GM10847 (cell line): ENCODE results near the gene MAST4.

Experiments
- POLR2A ChIP-seq: IDR thresholded peaks from 2 replicates; pipeline ENCODE4 v1.6.1; 2011; ENCODE audit not compliant: insufficient read length; ENCODE audit errors: extremely low read depth

Gene MAST4

GRCh38 chr5:66617991-66618768 is 22.0 kb downstream of the MAST4 start:
- TF ChIP-seq POLR2A = no peak

DNA sequence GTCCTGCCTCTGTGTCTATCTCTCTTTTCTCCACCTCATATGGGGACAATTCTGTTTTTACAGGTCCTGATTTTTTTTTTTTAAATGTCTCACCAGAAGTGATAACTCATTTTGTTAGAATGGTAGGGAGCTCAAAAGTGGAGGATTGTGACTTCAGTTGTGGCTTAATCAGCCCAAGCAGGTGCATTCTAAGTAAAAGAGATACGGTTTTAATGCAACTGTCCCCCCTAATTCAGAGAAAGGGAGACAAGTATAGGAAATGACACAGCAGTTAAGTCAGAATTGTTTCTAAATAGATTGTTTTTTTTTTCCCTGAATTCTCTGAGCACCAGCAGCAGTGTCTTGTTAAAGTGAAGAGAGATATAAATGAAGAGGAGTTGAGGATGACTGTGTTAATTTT is 24.5 kb downstream of the MAST4 start:
- no peak for TF ChIP-seq POLR2A

- TF ChIP-seq POLR2A = no peak
Observed at GRCh38 chr5:66621146-66621545, 25.0 kb downstream of the MAST4 start.

- TF ChIP-seq POLR2A = no peak
Observed at GRCh38 chr5:66621736-66622135, 25.5 kb downstream of the MAST4 start.

- no peak for TF ChIP-seq POLR2A
Observed at GRCh38 chr5:66628561-66628960, 32.4 kb downstream of the MAST4 start.

DNA sequence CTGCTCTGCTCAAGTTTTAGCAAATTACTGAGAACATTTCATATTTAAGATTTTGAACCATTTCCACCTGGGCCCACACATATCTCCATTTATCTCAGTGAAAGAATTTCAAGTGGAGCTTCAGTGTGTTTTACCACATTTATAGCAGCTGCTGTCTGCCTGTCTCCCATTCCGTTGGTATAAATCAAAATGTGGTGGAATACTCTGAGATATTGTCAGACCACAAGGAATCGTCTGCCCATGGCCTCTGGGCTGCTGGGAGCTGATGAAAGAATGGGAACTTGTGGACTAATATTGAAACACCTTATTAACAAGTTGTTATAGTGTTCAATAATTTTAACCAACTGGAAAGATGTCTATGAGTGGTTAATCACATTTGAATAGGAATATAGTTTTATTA is 33.3 kb downstream of the MAST4 start:
- TF ChIP-seq POLR2A = no peak

GRCh38 chr5:66633754-66634153 is 37.6 kb downstream of the MAST4 start:
- no peak for TF ChIP-seq POLR2A

GRCh38 chr5:66634601-66635000 is 38.4 kb downstream of the MAST4 start:
- no peak for TF ChIP-seq POLR2A

GRCh38 chr5:66637994-66638393 is 41.8 kb downstream of the MAST4 start:
- no peak for TF ChIP-seq POLR2A

GRCh38 chr5:66639037-66639436 is 42.8 kb downstream of the MAST4 start:
- no peak for TF ChIP-seq POLR2A

- no peak for TF ChIP-seq POLR2A
Observed at GRCh38 chr5:66642538-66642937, 46.3 kb downstream of the MAST4 start.

DNA sequence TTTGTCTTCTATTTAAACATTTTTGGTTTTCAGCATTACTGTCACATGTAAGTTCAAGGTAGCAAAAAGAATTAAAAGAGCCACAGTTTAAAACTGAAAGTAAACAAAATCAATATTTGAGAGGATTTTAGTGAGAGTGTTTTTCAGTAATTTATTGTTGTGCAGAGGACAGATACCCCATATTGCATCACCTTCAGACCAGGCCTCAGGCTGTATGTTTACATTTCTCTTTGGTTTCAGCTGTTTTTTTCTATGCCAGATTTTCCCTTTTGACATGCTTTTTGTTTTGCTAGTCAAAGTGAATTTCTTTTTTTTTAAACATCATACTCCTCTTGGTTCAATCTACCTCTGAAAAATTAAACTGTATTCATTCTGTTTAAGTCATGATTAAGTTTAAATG is 47.2 kb downstream of the MAST4 start:
- no peak for TF ChIP-seq POLR2A

GRCh38 chr5:66644111-66644510 is 47.9 kb downstream of the MAST4 start:
- no peak for TF ChIP-seq POLR2A

GRCh38 chr5:66645039-66645438 is 48.8 kb downstream of the MAST4 start:
- TF ChIP-seq POLR2A = no peak

GRCh38 chr5:66646570-66646969 is 50.4 kb downstream of the MAST4 start:
- no peak for TF ChIP-seq POLR2A

DNA sequence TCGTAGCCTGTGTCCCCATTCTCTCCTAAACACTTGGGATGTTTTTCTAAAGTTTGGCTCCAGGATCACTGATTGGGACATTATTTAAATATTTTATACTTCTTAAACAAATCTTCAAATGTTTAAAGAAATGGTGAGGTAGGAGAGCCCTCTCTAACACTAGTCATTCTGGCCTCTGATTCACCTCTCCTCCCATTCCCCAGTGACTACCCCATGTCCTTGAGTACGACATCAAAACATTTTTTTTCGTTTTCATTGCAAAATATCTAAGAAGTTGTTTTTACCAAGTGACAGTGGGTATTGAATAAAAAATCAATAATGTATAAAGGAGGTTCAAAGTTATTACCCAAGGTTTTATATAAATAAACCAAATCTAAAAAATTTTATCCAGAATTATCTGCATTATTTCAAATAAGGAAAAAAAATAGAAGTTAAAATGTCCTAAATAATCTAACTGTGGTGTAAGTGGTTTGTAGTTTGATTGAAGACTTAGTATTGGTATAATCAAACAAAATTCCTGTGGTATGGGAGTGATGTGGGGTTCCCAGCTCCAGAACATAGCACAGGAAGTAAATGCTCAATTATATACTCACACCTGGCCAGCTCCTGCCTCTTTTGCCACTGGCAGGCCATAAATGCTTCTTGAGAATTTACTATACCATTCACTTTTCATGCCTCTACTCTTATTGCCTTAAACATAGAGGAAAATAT is 51.1 kb downstream of the MAST4 start:
- no peak for TF ChIP-seq POLR2A

DNA sequence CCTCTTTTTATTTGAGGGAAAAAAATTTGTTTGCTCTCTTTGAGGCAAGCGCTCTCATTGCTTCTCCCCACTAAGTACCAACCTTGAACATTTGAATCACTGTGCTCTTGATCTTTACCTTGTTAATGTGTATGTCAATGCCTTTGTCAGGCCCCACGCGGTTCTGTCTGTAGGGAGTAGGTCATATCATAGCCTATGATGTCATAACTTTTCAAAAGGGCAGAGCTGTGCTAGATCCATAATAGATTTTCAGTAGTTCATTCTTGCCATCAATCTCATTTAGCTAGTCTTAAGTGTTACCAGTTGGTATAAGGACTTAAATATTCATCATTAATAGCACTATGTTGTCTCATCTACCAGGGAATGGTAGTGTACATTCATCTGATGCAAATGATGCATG is 56.6 kb downstream of the MAST4 start:
- TF ChIP-seq POLR2A = no peak

DNA sequence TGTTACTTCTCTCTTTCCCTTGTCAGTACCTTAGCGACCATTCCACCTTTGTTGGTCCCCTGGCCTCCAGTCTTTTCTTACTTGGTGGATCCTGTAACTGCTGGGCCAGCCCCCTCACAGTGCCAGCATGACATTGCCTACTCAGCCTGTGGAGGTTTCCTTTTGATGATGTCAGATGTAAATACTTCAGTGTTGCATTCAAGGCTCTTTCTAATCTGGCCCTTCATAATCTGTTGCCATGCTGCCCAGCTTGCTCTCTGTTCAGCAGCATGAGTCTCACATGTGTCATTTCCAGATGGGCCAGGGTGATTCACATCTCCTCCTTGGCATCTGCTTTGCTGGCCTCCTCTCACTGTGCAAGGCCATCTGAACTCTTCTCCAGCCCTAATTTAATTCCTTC is 57.1 kb downstream of the MAST4 start:
- TF ChIP-seq POLR2A = no peak
